GM23338 (cell line): ENCODE data around the gene RAB40A. TPM values are rescaled to one million over a fixed set of nuclear protein-coding genes. Genes with fewer than 3 reads are reported as not detected.

Source experiments
- ATAC-seq: fragments of 200-7000 bp; cut with Tn5 transposase; 3 replicates; pipeline ENCODE4 v1.9.1; 2020
- DNase-seq: peaks from one replicate; pipeline ENCODE4 v3.0.0-alpha.2; 2015; ENCODE audit warnings: low spot score
- H2AFZ ChIP-seq: fragments of 200-600 bp; sonication (generic); 2 replicates; pipeline ENCODE4 v1.8.0; 2016; ENCODE audit warnings: antibody characterized with exemption, mild to moderate bottlenecking, moderate library complexity
- H3F3A ChIP-seq: fragments of 200-600 bp; sonication (generic); replicated peaks from 2 replicates; pipeline ENCODE4 v1.8.0; 2017; ENCODE audit warnings: antibody characterized with exemption, mixed run types, low read depth
- H3K27ac ChIP-seq: fragments of 200-600 bp; sonication (generic); 2 replicates; pipeline ENCODE4 v1.6.1; 2016; ENCODE audit warnings: low read depth
- H3K27me3 ChIP-seq: fragments of 200-600 bp; sonication (generic); 2 replicates; pipeline ENCODE4 v1.8.0; 2016; ENCODE audit warnings: mild to moderate bottlenecking, mixed run types, moderate library complexity; ENCODE audit not compliant: insufficient read depth
- H3K36me3 ChIP-seq: fragments of 200-600 bp; sonication (generic); 2 replicates; pipeline ENCODE4 v1.8.0; 2016; ENCODE audit warnings: mild to moderate bottlenecking; ENCODE audit not compliant: insufficient read depth
- H3K4me1 ChIP-seq: fragments of 200-600 bp; sonication (generic); 2 replicates; pipeline ENCODE4 v1.8.0; 2016; ENCODE audit warnings: mild to moderate bottlenecking, moderate library complexity; ENCODE audit not compliant: insufficient read depth
- H3K4me2 ChIP-seq: fragments of 200-600 bp; sonication (generic); 2 replicates; pipeline ENCODE4 v1.7.1; 2017; ENCODE audit warnings: mixed run types
- H3K4me3 ChIP-seq: fragments of 200-600 bp; sonication (generic); 2 replicates; pipeline ENCODE4 v1.6.1; 2016; ENCODE audit warnings: mixed run types
- H3K79me2 ChIP-seq: fragments of 200-600 bp; sonication (generic); replicated peaks from 2 replicates; pipeline ENCODE4 v1.8.0; 2017; ENCODE audit warnings: mild to moderate bottlenecking; ENCODE audit not compliant: insufficient read depth
- H3K9me2 ChIP-seq: fragments of 200-600 bp; sonication (generic); 2 replicates; pipeline ENCODE4 v1.8.0; 2017; ENCODE audit not compliant: insufficient read depth
- H4K20me1 ChIP-seq: fragments of 200-600 bp; sonication (generic); replicated peaks from 2 replicates; pipeline ENCODE4 v1.8.0; 2017; ENCODE audit warnings: mild to moderate bottlenecking; ENCODE audit not compliant: insufficient read depth
- H3K27ac Mint-ChIP-seq: 2 replicates; pipeline ENCODE4 v1.8.0; 2020; ENCODE audit warnings: inconsistent platforms, mild to moderate bottlenecking, moderate library complexity, mixed read lengths
- H3K27me3 Mint-ChIP-seq: 3 replicates; pipeline ENCODE4 v1.8.0; 2022; ENCODE audit warnings: low read depth, mild to moderate bottlenecking, moderate library complexity, mixed read lengths, inconsistent platforms; ENCODE audit not compliant: insufficient read depth, poor library complexity
- H3K36me3 Mint-ChIP-seq: 3 replicates; pipeline ENCODE4 v1.8.0; 2021; ENCODE audit warnings: low read depth, mild to moderate bottlenecking, inconsistent platforms, moderate library complexity, mixed read lengths
- H3K4me1 Mint-ChIP-seq: 3 replicates; pipeline ENCODE4 v1.8.0; 2020; ENCODE audit warnings: mild to moderate bottlenecking, inconsistent platforms, mixed read lengths
- H3K4me3 Mint-ChIP-seq: 3 replicates; pipeline ENCODE4 v1.8.0; 2021; ENCODE audit warnings: moderate library complexity, mild to moderate bottlenecking, inconsistent platforms, mixed read lengths
- H3K9me3 Mint-ChIP-seq: 3 replicates; pipeline ENCODE4 v1.8.0; 2020; ENCODE audit warnings: moderate library complexity, mild to moderate bottlenecking, inconsistent platforms, mixed read lengths
- CREB1 ChIP-seq: fragments of 250-450 bp; sonication (Bioruptor Pico); IDR thresholded peaks from 2 replicates; pipeline ENCODE4 v1.5.0; 2020; ENCODE audit warnings: low read depth, mild to moderate bottlenecking, moderate library complexity
- JUNB ChIP-seq: IDR thresholded peaks from one replicate; pipeline ENCODE4 v1.6.1; 2016; ENCODE audit warnings: antibody characterized with exemption; ENCODE audit not compliant: unreplicated experiment
- STAT1 ChIP-seq: IDR thresholded peaks from one replicate; pipeline ENCODE4 v1.6.1; 2016; ENCODE audit warnings: antibody characterized with exemption; ENCODE audit not compliant: unreplicated experiment
- ZNF331 ChIP-seq: fragments of 250-450 bp; sonication (Bioruptor Pico); IDR thresholded peaks from 2 replicates; pipeline ENCODE4 v1.5.0; 2020; ENCODE audit warnings: low read depth, mild to moderate bottlenecking, moderate library complexity
- long read RNA-seq: library from polyadenylated mRNA; unstranded; transcript quantifications from one replicate; pipeline ENCODE4 v2.0.0, GENCODE V29; 2020; ENCODE audit not compliant: unreplicated experiment
- polyA plus RNA-seq: library from polyadenylated mRNA; unstranded; fragments of >200 nt; fragmentation: Nextera tagmentation; extraction: Ambion mirVana; gene quantifications from 2 replicates; pipeline ENCODE4 v1.2.1, GENCODE V29; 2016
- total RNA-seq: library from RNA; depleted of rRNA; stranded (reverse); fragments of >200 nt; shearing (Covaris generic); gene quantifications from 2 replicates; pipeline ENCODE4 v1.2.3, GENCODE V29; 2014; rRNA removed
- TF ChIP-seq, protein P1 (sequence below): fragments of 250-450 bp; sonication (Bioruptor Pico); IDR thresholded peaks from 2 replicates; pipeline ENCODE4 v1.5.0; 2020; ENCODE audit warnings: mild to moderate bottlenecking, moderate library complexity

Gene RAB40A, protein sequence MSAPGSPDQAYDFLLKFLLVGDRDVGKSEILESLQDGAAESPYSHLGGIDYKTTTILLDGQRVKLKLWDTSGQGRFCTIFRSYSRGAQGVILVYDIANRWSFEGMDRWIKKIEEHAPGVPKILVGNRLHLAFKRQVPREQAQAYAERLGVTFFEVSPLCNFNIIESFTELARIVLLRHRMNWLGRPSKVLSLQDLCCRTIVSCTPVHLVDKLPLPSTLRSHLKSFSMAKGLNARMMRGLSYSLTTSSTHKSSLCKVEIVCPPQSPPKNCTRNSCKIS
- not detected in 2 replicates for total RNA-seq
- polyA plus RNA-seq = 1.1 and 2.0 TPM in 2 replicates
- long read RNA-seq = 0 reads

DNA sequence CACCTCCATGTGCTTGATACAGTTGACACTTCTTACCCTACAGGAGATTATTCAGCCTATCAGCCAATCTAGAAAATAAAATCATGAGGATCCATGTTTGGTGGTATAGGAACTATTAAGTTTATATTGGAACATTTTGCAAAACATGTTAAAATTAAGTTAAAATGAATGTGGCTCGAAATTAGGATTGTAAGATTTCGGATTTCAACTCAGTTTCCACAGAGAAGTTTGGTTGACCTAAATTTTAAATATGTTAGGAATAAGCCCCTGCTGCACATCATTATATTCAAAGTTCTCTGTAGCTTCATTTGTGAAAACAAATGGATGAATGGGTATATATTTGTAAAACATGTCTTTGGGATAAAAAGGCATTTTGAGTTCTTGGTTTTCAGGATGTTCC is at the start of gene RAB40A:
TSS of gene RAB40A (minus strand) at position 101 of the 400 bp plus-strand sequence. CDS start 18,733 bp downstream, outside the sequence.
- Histone ChIP-seq H3K4me2 (no peak within 1 kb of the TSS), H2AFZ (no peak within 1 kb of the TSS), H3F3A (no peaks in the 10 kb centered on the region), H3K4me1 (no peaks in the 10 kb centered on the region), H4K20me1 (no peaks in the 10 kb centered on the region), H3K27ac (no peak within 1 kb of the TSS), H3K36me3 (no peaks in the 10 kb centered on the region), H3K27me3 (no peaks in the 10 kb centered on the region), H3K9me2 (no peaks in the 10 kb centered on the region), H3K79me2 (no peaks in the 10 kb centered on the region), H3K4me3 (no peak within 1 kb of the TSS)
- Mint-ChIP-seq H3K4me3 (no peak within 1 kb of the TSS), H3K9me3 (no peaks in the 10 kb centered on the region), H3K27me3 (no peaks in the 10 kb centered on the region), H3K4me1 (no peaks in the 10 kb centered on the region), H3K36me3 (no peaks in the 10 kb centered on the region), H3K27ac (no peak within 1 kb of the TSS)
- no peak for ATAC-seq
- no peak for TF ChIP-seq JUNB
- TF ChIP-seq, protein P1, sequence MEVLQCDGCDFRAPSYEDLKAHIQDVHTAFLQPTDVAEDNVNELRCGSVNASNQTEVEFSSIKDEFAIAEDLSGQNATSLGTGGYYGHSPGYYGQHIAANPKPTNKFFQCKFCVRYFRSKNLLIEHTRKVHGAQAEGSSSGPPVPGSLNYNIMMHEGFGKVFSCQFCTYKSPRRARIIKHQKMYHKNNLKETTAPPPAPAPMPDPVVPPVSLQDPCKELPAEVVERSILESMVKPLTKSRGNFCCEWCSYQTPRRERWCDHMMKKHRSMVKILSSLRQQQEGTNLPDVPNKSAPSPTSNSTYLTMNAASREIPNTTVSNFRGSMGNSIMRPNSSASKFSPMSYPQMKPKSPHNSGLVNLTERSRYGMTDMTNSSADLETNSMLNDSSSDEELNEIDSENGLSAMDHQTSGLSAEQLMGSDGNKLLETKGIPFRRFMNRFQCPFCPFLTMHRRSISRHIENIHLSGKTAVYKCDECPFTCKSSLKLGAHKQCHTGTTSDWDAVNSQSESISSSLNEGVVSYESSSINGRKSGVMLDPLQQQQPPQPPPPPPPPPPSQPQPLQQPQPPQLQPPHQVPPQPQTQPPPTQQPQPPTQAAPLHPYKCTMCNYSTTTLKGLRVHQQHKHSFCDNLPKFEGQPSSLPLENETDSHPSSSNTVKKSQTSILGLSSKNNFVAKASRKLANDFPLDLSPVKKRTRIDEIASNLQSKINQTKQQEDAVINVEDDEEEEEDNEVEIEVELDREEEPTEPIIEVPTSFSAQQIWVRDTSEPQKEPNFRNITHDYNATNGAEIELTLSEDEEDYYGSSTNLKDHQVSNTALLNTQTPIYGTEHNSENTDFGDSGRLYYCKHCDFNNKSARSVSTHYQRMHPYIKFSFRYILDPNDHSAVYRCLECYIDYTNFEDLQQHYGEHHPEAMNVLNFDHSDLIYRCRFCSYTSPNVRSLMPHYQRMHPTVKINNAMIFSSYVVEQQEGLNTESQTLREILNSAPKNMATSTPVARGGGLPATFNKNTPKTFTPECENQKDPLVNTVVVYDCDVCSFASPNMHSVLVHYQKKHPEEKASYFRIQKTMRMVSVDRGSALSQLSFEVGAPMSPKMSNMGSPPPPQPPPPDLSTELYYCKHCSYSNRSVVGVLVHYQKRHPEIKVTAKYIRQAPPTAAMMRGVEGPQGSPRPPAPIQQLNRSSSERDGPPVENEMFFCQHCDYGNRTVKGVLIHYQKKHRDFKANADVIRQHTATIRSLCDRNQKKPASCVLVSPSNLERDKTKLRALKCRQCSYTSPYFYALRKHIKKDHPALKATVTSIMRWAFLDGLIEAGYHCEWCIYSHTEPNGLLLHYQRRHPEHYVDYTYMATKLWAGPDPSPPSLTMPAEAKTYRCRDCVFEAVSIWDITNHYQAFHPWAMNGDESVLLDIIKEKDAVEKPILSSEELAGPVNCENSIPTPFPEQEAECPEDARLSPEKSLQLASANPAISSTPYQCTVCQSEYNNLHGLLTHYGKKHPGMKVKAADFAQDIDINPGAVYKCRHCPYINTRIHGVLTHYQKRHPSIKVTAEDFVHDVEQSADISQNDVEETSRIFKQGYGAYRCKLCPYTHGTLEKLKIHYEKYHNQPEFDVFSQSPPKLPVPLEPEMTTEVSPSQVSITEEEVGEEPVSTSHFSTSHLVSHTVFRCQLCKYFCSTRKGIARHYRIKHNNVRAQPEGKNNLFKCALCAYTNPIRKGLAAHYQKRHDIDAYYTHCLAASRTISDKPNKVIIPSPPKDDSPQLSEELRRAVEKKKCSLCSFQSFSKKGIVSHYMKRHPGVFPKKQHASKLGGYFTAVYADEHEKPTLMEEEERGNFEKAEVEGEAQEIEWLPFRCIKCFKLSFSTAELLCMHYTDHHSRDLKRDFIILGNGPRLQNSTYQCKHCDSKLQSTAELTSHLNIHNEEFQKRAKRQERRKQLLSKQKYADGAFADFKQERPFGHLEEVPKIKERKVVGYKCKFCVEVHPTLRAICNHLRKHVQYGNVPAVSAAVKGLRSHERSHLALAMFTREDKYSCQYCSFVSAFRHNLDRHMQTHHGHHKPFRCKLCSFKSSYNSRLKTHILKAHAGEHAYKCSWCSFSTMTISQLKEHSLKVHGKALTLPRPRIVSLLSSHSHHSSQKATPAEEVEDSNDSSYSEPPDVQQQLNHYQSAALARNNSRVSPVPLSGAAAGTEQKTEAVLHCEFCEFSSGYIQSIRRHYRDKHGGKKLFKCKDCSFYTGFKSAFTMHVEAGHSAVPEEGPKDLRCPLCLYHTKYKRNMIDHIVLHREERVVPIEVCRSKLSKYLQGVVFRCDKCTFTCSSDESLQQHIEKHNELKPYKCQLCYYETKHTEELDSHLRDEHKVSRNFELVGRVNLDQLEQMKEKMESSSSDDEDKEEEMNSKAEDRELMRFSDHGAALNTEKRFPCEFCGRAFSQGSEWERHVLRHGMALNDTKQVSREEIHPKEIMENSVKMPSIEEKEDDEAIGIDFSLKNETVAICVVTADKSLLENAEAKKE (CRISPR knock-in tag) = no peak
- no peak for DNase-seq

DNA sequence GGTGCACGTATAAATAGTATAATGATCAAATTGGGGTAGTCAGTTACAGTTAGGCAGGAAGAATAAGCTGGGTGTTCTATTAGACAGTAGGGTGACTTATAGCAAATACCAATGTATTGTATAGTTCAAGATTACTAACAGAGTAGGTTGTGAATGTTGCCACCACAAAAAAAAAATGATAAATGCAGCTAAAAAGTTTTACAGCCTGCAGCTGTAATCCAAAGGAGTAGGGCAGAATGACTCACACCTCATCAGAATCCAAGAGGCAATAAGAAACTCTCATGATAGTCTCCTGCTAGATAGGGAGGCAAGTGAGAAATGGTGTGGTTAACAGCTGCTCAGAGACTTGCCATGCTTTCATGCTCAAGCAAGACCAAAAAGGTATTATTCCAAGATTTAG is 46.5 kb upstream of the RAB40A start:
- no peaks in the 10 kb centered on the region for H3K27me3 ChIP-seq
- H3K9me3 Mint-ChIP-seq = no peaks in the 10 kb centered on the region
- H3K27ac ChIP-seq = no peak overlapping the region
- TF ChIP-seq ZNF331 (no peak), CREB1 (CRISPR knock-in tag) (no peak), STAT1 (no peak)
- TF ChIP-seq, protein P1 (CRISPR knock-in tag) = no peak

More for the DNA sequence above, 46.5 kb upstream of the RAB40A start:
- H3K4me3 Mint-ChIP-seq = no peak overlapping the region
- H3K4me1 Mint-ChIP-seq = no peaks in the 10 kb centered on the region
- H3K36me3 Mint-ChIP-seq = no peaks in the 10 kb centered on the region
- ATAC-seq (no peak), DNase-seq (no peak)
- H3K4me2 ChIP-seq = no peak overlapping the region
- H3F3A ChIP-seq = no peaks in the 10 kb centered on the region
- no peak overlapping the region for H3K27ac Mint-ChIP-seq
- H3K27me3 Mint-ChIP-seq = no peaks in the 10 kb centered on the region
- no peaks in the 10 kb centered on the region for H3K79me2 ChIP-seq
- H3K4me1 ChIP-seq = no peaks in the 10 kb centered on the region
- H4K20me1 ChIP-seq = no peaks in the 10 kb centered on the region
- no peak overlapping the region for H2AFZ ChIP-seq
- no peaks in the 10 kb centered on the region for H3K36me3 ChIP-seq
- no peaks in the 10 kb centered on the region for H3K9me2 ChIP-seq
- H3K4me3 ChIP-seq = no peak overlapping the region
